GM18526 (cell line): ENCODE measurements around the gene HIP1R.

Experiments used
- POLR2A ChIP-seq: IDR thresholded peaks from 3 replicates; pipeline ENCODE4 v1.6.1; 2011; ENCODE audit not compliant: insufficient read length; ENCODE audit errors: extremely low read depth

The HIP1R gene

DNA sequence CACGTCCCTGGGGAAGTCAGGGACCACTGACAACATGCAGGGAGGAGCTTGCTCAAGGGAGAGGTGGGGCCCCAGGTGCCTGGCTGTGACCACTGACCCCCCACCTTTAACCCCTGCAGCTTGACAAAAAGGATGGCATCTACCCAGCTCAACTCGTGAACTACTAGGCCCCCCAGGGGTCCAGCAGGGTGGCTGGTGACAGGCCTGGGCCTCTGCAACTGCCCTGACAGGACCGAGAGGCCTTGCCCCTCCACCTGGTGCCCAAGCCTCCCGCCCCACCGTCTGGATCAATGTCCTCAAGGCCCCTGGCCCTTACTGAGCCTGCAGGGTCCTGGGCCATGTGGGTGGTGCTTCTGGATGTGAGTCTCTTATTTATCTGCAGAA is 26.3 kb downstream of the HIP1R start:
- no peak for TF ChIP-seq POLR2A

GRCh38 chr12:122862110-122862634 is 26.9 kb downstream of the HIP1R start:
- TF ChIP-seq POLR2A: no peak

- TF ChIP-seq POLR2A: no peak
Observed at GRCh38 chr12:122862872-122863701, 27.8 kb downstream of the HIP1R start.

GRCh38 chr12:122864894-122865253 is 29.6 kb downstream of the HIP1R start:
- no peak for TF ChIP-seq POLR2A

- no peak for TF ChIP-seq POLR2A
Observed at GRCh38 chr12:122865268-122866231, 30.3 kb downstream of the HIP1R start.

GRCh38 chr12:122866379-122866778 is 31.1 kb downstream of the HIP1R start:
- TF ChIP-seq POLR2A: no peak

DNA sequence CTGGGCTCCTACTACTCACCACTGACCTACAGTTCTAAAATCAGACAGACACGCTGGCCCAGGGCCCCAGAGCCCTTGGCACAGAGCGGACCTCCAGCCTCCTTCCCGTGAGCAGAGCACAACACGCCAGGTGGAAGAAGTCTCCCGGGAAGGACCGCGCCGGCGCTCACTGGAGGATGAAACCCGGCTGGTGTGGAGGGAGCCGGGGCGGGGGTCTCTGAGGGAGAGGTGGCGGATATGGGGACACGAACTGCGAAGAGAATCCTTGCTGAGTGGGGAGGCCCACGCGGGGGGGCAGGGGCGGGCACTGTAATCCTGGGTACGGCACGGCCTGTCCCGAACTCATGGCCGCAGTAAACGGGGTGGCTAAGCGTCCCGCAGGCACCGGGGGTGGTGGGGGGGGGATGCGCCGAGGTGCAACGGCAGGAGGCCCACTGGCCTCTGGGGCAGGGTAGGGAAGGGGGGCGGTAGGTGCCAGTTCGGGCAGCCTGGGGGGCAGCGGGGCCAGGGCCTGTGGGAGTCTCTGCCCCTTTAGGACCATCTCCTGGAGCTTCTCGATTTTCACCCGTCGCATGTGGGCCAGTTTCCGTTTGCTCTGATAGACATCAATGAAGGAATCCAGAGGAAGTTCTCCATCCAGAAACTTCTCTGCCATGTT is 31.8 kb downstream of the HIP1R start:
- TF ChIP-seq POLR2A: no peak

DNA sequence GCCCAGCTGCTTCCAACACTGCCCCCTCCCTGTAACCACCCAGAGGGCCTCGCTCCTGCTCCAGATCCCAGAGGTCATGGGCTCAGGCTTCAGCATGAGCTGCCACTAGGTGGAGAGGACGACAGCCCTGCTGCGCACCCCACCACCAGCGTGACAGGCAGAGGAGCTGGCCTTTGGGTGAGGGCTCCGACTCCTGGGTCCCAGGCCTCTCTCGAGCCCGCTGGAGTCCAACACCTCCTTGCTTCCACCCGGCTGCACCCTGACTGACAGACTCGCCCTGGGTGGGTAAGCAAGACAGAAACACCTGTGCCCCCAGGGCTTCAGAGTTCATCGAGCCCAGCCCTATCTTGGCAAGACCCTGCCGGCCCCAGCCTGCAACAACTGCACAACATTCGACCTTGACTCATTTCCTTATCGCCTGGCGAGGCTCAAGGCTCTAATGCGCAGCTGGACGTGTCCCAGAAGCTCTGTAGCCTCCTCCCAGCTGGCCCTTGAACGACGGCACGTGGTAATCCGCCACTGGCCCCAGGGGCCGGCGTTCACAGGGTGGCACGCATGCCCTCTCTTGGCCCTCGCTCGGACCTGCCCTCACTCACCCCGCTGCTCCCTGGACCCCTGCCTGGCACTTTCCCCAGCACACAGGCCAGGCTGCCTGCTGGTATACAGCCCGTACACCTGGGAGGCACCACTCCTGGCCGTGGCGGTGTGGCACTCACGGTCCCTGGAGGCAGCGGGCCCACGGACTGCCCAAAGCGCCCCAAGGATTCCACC is 32.6 kb downstream of the HIP1R start:
- no peak for TF ChIP-seq POLR2A

DNA sequence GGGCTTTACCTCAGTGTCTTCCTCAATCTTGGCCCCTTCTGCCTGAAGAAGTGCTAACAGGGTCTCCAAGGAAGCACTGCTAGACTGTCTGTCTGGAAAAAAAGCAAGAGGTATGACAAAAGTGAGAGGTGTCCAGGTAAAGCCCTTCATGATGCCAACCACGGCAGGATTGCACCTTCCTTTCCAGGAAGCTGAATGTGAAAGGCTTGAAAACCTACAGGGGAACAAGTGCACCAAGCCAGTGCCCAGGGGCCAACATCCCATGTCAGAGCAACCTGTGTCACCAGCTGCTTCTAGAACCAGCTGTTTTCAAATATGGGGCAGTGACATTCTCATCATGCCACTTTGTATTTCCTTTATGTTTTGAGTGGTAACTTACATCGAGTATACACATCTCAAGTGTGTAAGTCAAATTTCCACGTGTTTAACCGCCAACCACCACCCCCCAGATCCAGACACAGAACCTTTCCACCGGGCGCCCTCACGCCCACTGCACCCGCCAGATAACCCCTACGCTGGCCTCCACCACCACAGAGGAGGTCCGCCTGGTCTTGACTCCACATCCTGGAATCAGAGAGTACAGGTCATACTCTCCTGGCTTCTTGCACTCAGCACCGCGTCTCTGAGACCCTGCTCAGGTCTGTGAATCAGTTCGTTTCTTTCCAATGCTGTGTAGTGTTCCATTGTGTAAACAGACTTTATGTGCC is 33.4 kb downstream of the HIP1R start:
- no peak for TF ChIP-seq POLR2A

- no peak for TF ChIP-seq POLR2A
Observed at GRCh38 chr12:122869207-122869973, 34.1 kb downstream of the HIP1R start.

GRCh38 chr12:122870163-122870842 is 35.0 kb downstream of the HIP1R start:
- no peak for TF ChIP-seq POLR2A

DNA sequence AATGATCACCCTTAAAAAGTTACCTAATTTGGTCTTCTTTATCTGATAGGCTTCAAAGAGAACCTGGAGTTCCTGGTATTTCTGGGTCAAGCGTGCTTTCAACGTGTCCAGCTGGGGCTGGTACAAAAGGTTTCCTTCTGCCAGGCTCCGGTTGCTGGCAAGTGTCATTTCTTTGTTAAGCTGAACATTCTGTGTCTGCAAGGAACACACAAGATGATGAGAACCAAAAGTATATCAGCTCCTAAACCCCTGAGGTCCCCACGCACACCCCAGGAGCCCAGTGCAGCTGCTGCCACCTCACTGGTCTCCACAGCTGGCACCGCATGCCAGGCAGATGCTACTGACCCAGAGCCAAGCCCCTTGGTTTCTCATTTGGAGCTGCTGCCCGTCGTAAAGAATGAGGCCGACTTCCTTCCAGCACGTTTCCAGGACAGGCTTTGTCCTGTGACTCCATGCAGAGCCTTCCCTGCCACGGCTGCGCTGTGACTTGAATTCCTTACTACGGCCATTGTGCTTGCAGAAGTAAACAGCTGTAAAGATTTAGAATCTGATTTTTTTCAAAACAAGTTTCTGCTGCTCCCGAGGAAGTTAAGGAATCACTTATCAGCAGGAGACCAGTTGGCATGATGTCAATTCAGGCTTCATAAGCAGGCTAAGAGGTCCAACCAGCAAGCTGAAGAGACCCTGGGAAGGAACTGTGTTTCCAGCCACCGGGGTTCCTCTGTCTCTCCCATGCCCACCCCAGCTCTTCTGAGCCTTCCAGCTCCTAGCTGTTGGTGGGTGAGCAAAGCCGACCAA is 35.8 kb downstream of the HIP1R start:
- TF ChIP-seq POLR2A: no peak
